OCI-LY3 (cell line): ENCODE data around the gene DNAJB1.
"Not testable (repeated sequence)": the region's sequence is repeated elsewhere in the genome, so short reads cannot be mapped to it uniquely, and the experiment has no call there.

Experiments used
- H2AFZ ChIP-seq: fragments of 200-600, 300-600 bp; shearing (Covaris generic); 2 replicates; pipeline ENCODE4 v1.6.0; 2014; ENCODE audit warnings: antibody characterized with exemption, low read depth, low read length
- H3K27ac ChIP-seq: fragments of 200-600, 300-600 bp; sonication (generic); 2 replicates; pipeline ENCODE4 v1.5.1; 2014; ENCODE audit warnings: mild to moderate bottlenecking, low read length, moderate library complexity, mixed read lengths
- H3K27me3 ChIP-seq: fragments of 200-600, 300-600 bp; sonication (generic); 2 replicates; pipeline ENCODE4 v1.6.1; 2014; ENCODE audit warnings: low read depth, low read length, mixed read lengths
- H3K36me3 ChIP-seq: fragments of 200-600, 300-600 bp; sonication (generic); replicated peaks from 2 replicates; pipeline ENCODE3; 2014; ENCODE audit warnings: low read depth, low read length, mixed read lengths
- H3K4me1 ChIP-seq: fragments of 300-600, 200-600 bp; sonication (generic); 2 replicates; pipeline ENCODE4 v1.6.1; 2014; ENCODE audit warnings: low read length, mixed read lengths
- H3K4me2 ChIP-seq: fragments of 200-600, 300-600 bp; sonication (generic); 2 replicates; pipeline ENCODE4 v1.6.1; 2014; ENCODE audit warnings: low read length, mixed read lengths
- H3K4me3 ChIP-seq: fragments of 300-600, 200-600 bp; sonication (generic); 2 replicates; pipeline ENCODE4 v1.5.1; 2014; ENCODE audit warnings: antibody characterized with exemption, mild to moderate bottlenecking, low read length, moderate library complexity
- H3K79me2 ChIP-seq: fragments of 300-600, 200-600 bp; shearing (Covaris generic); 2 replicates; pipeline ENCODE4 v1.6.1; 2014; ENCODE audit warnings: mild to moderate bottlenecking, low read length, mixed read lengths
- H3K9ac ChIP-seq: fragments of 300-600, 200-600 bp; shearing (Covaris generic); 2 replicates; pipeline ENCODE4 v1.6.0; 2014; ENCODE audit warnings: mild to moderate bottlenecking, low read length, moderate library complexity
- H3K9me3 ChIP-seq: fragments of 200-600, 300-600 bp; shearing (Covaris generic); 2 replicates; pipeline ENCODE4 v1.6.1; 2014; ENCODE audit warnings: low read length, mixed read lengths; ENCODE audit not compliant: insufficient read depth
- H4K20me1 ChIP-seq: fragments of 200-600, 300-600 bp; sonication (generic); 2 replicates; pipeline ENCODE4 v1.6.1; 2016; ENCODE audit warnings: low read length, mixed read lengths; ENCODE audit not compliant: insufficient read depth
- EZH2phosphoT487 ChIP-seq: fragments of 200-600 bp; shearing (Covaris generic); IDR thresholded peaks from 2 replicates; pipeline ENCODE4 v1.6.1; 2018; ENCODE audit warnings: antibody characterized with exemption, mixed run types, low read depth
- TF ChIP-seq, protein P1 (sequence below): fragments of 200-600, 300-600 bp; sonication (generic); IDR thresholded peaks from 2 replicates; pipeline ENCODE4 v1.5.1; 2014; ENCODE audit warnings: antibody characterized with exemption, low read length, low read depth

DNAJB1 gene

DNA sequence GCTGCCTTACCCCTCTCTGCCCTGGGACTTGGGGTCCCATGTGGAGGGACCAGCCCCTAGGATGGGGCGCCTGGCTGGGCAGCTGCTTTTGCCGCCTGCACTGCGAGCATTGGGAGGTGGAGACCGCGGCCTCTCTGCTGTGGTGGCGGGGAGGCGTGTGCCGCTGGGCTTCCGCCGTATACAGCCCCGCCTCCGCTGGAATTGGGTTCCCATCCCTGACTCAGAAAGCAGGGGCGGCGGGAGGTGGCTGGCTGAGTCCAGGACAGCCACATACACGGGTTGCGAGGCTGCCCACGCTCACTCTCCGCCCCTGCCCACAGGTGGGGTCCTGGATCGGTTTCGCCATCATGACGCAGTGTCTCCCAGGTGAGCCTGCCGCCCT, 47.1 kb upstream of the DNAJB1 start:
- Histone ChIP-seq H4K20me1 (peaks cover 45% of the 10 kb centered on the region), H3K79me2 (peaks cover 27% of the 10 kb centered on the region), H3K9ac (no peak overlapping the region), H3K4me2 (no peak overlapping the region), H3K4me3 (no peak overlapping the region), H3K36me3 (peaks cover 32% of the 10 kb centered on the region), H3K27me3 (no peaks in the 10 kb centered on the region), H3K27ac (no peak overlapping the region), H3K9me3 (no peaks in the 10 kb centered on the region), H2AFZ (no peak overlapping the region), H3K4me1 (no peaks in the 10 kb centered on the region)
- no peak for TF ChIP-seq EZH2phosphoT487
- TF ChIP-seq, protein P1, sequence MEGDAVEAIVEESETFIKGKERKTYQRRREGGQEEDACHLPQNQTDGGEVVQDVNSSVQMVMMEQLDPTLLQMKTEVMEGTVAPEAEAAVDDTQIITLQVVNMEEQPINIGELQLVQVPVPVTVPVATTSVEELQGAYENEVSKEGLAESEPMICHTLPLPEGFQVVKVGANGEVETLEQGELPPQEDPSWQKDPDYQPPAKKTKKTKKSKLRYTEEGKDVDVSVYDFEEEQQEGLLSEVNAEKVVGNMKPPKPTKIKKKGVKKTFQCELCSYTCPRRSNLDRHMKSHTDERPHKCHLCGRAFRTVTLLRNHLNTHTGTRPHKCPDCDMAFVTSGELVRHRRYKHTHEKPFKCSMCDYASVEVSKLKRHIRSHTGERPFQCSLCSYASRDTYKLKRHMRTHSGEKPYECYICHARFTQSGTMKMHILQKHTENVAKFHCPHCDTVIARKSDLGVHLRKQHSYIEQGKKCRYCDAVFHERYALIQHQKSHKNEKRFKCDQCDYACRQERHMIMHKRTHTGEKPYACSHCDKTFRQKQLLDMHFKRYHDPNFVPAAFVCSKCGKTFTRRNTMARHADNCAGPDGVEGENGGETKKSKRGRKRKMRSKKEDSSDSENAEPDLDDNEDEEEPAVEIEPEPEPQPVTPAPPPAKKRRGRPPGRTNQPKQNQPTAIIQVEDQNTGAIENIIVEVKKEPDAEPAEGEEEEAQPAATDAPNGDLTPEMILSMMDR, result no peak

- Histone ChIP-seq H3K36me3 (peaks cover 32% of the 10 kb centered on the region), H3K79me2 (peaks cover 31% of the 10 kb centered on the region), H4K20me1 (peaks cover 50% of the 10 kb centered on the region)
- not testable (repeated sequence) for H3K27ac ChIP-seq, H2AFZ ChIP-seq, H3K4me2 ChIP-seq, H3K4me1 ChIP-seq, H3K9ac ChIP-seq, H3K27me3 ChIP-seq, H3K4me3 ChIP-seq, H3K9me3 ChIP-seq
Measured at GRCh38 chr19:14564652-14565297, 46.6 kb upstream of the DNAJB1 start.

- H3K79me2 ChIP-seq, result peaks cover 30% of the 10 kb centered on the region
- H4K20me1 ChIP-seq, result peaks cover 51% of the 10 kb centered on the region
- H3K27me3 ChIP-seq, result no peaks in the 10 kb centered on the region
- no peak overlapping the region for H3K4me3 ChIP-seq
- H3K4me1 ChIP-seq, result no peaks in the 10 kb centered on the region
- no peak overlapping the region for H3K9ac ChIP-seq
- H2AFZ ChIP-seq, result no peak overlapping the region
- no peaks in the 10 kb centered on the region for H3K9me3 ChIP-seq
- H3K4me2 ChIP-seq, result no peak overlapping the region
- peaks cover 28% of the 10 kb centered on the region for H3K36me3 ChIP-seq
- H3K27ac ChIP-seq, result no peak overlapping the region
- TF ChIP-seq EZH2phosphoT487, result no peak
- TF ChIP-seq, protein P1, result no peak
Measured at GRCh38 chr19:14563989-14564651, 45.9 kb upstream of the DNAJB1 start.

DNA sequence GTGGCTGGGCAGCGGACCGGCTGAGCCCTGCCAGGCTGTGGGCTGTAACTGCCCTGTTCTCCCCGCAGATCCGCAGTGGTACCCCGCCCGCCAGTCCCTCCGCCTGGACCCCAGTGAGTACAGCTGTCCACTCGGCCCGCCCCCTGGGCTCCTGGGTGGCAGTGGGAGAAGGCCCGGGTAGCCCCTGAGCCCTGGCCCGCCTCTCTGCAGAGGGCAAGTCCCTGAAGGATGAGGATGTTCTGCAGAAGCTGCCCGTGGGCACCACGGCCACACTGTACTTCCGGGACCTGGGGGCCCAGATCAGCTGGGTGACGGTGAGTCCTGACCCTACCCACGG, 45.4 kb upstream of the DNAJB1 start:
- no peak overlapping the region for H2AFZ ChIP-seq
- peaks cover 31% of the 10 kb centered on the region for H3K36me3 ChIP-seq
- TF ChIP-seq, protein P1, result no peak
- TF ChIP-seq EZH2phosphoT487, result no peak
- H3K9ac ChIP-seq, result no peak overlapping the region
- H4K20me1 ChIP-seq, result peaks cover 57% of the 10 kb centered on the region
- no peaks in the 10 kb centered on the region for H3K4me1 ChIP-seq
- peaks cover 35% of the 10 kb centered on the region for H3K79me2 ChIP-seq
- H3K4me2 ChIP-seq, result no peak overlapping the region
- H3K27ac ChIP-seq, result no peak overlapping the region
- H3K4me3 ChIP-seq, result no peak overlapping the region
- no peaks in the 10 kb centered on the region for H3K9me3 ChIP-seq
- no peaks in the 10 kb centered on the region for H3K27me3 ChIP-seq
